ENCODE data around the gene LACTB.

Gene LACTB

GRCh38 chr15:63189941-63190768 lies 68.5 kb downstream of the LACTB start (continued):
- TF ChIP-seq, protein P1, sequence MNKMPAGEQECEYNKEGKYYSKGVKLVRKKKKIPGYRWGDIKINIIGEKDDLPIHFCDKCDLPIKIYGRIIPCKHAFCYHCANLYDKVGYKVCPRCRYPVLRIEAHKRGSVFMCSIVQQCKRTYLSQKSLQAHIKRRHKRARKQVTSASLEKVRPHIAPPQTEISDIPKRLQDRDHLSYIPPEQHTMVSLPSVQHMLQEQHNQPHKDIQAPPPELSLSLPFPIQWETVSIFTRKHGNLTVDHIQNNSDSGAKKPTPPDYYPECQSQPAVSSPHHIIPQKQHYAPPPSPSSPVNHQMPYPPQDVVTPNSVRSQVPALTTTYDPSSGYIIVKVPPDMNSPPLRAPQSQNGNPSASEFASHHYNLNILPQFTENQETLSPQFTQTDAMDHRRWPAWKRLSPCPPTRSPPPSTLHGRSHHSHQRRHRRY (tag by site-specific recombination; IDR thresholded peaks at IDR 0.05): no peak
- TF ChIP-seq, protein P2, sequence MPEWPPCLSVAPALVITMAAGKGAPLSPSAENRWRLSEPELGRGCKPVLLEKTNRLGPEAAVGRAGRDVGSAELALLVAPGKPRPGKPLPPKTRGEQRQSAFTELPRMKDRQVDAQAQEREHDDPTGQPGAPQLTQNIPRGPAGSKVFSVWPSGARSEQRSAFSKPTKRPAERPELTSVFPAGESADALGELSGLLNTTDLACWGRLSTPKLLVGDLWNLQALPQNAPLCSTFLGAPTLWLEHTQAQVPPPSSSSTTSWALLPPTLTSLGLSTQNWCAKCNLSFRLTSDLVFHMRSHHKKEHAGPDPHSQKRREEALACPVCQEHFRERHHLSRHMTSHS (tag by site-specific recombination; IDR thresholded peaks at IDR 0.05): no peak
- peak; percentile 54; the same call in 1 of the 2 replicates for TF ChIP-seq ZNF600 (tag by site-specific recombination; IDR thresholded peaks at IDR 0.05)
- TF ChIP-seq ZSCAN30 (tag by site-specific recombination; IDR thresholded peaks at IDR 0.05): no peak
- TF ChIP-seq ZNF521 (tag by site-specific recombination; IDR thresholded peaks at IDR 0.05): no peak
- TF ChIP-seq IKZF3 (tag by site-specific recombination; IDR thresholded peaks at IDR 0.05): no peak
- no peak for TF ChIP-seq TRIM28 (IDR thresholded peaks at IDR 0.05; ENCODE audit: borderline replicate concordance, low read length)
- TF ChIP-seq SP3 (tag by site-specific recombination; IDR thresholded peaks at IDR 0.05): no peak
- TF ChIP-seq ZNF768 (tag by site-specific recombination; IDR thresholded peaks at IDR 0.05): no peak
- TF ChIP-seq TCF7L2 (IDR thresholded peaks at IDR 0.05; ENCODE audit: borderline replicate concordance, low read depth, low read length): no peak
- TF ChIP-seq YY2 (tag by site-specific recombination; IDR thresholded peaks at IDR 0.05): peak; percentile 10; the same call in 1 of the 2 replicates
- TF ChIP-seq MYNN (tag by site-specific recombination; IDR thresholded peaks at IDR 0.05; ENCODE audit: borderline replicate concordance): no peak
- no peak for TF ChIP-seq ZNF747 (tag by site-specific recombination; IDR thresholded peaks at IDR 0.05)
- TF ChIP-seq RBAK (tag by site-specific recombination; IDR thresholded peaks at IDR 0.05): no peak
- TF ChIP-seq ZNF585B (tag by site-specific recombination; IDR thresholded peaks at IDR 0.05): no peak
- TF ChIP-seq ZNF514 (tag by site-specific recombination; IDR thresholded peaks at IDR 0.05): no peak
- TF ChIP-seq ZNF155 (tag by site-specific recombination; IDR thresholded peaks at IDR 0.05): no peak
- no peak for TF ChIP-seq ZNF223 (tag by site-specific recombination; IDR thresholded peaks at IDR 0.05)
- no peak for TF ChIP-seq ZNF19 (tag by site-specific recombination; IDR thresholded peaks at IDR 0.05; ENCODE audit: low read depth)
- no peak for TF ChIP-seq ZNF394 (tag by site-specific recombination; IDR thresholded peaks at IDR 0.05; ENCODE audit: borderline replicate concordance)
- TF ChIP-seq ZBTB8A (tag by site-specific recombination; IDR thresholded peaks at IDR 0.05): no peak
- TF ChIP-seq ZNF548 (tag by site-specific recombination; IDR thresholded peaks at IDR 0.05): no peak
- TF ChIP-seq ZNF202 (tag by site-specific recombination; IDR thresholded peaks at IDR 0.05; ENCODE audit: borderline replicate concordance): no peak
- no peak for TF ChIP-seq BCL6B (tag by site-specific recombination; IDR thresholded peaks at IDR 0.05)
- no peak for TF ChIP-seq ZNF843 (tag by site-specific recombination; IDR thresholded peaks at IDR 0.05)
- no peak for TF ChIP-seq ZNF184 (tag by site-specific recombination; IDR thresholded peaks at IDR 0.05)
- no peak for TF ChIP-seq ZNF670 (tag by site-specific recombination; IDR thresholded peaks at IDR 0.05; ENCODE audit: low read depth)
- no peak for TF ChIP-seq ZNF354C (tag by site-specific recombination; IDR thresholded peaks at IDR 0.05; ENCODE audit: borderline replicate concordance, low read depth)
- no peak for TF ChIP-seq ZNF132 (tag by site-specific recombination; IDR thresholded peaks at IDR 0.05; ENCODE audit: borderline replicate concordance)
- TF ChIP-seq INSM2 (tag by site-specific recombination; IDR thresholded peaks at IDR 0.05): no peak
- TF ChIP-seq ZNF266 (tag by site-specific recombination; IDR thresholded peaks at IDR 0.05; ENCODE audit: low read depth): peak; percentile 43; the same call in 1 of the 2 replicates
- TF ChIP-seq ZNF398 (tag by site-specific recombination; IDR thresholded peaks at IDR 0.05): peak; percentile 41; the same call in 1 of the 2 replicates
- no peak for TF ChIP-seq ZNF121 (tag by site-specific recombination; IDR thresholded peaks at IDR 0.05)
- peak; percentile 90 for TF ChIP-seq ZNF366 (tag by site-specific recombination; conservative IDR thresholded peaks at IDR 0.05)
- peak; percentile 30; the same call in 1 of the 2 replicates for TF ChIP-seq ZFP69B (tag by site-specific recombination; IDR thresholded peaks at IDR 0.05)
